Stimulated activated CD4-positive, alpha-beta T cell treated with anti-CD3 and anti-CD28 coated beads, Interleukin-4, amount 100 ng/mL, for 4 hours (primary cell): ENCODE results near the gene POLN.

Source experiments
- DNase-seq, 2 experiments: peaks; one replicate each; pipeline ENCODE4 v3.0.0-alpha.2; 2020

The POLN gene

GRCh38 chr4:2102045-2102883 is 139.7 kb downstream of the POLN start:
- no peak for DNase-seq

DNA sequence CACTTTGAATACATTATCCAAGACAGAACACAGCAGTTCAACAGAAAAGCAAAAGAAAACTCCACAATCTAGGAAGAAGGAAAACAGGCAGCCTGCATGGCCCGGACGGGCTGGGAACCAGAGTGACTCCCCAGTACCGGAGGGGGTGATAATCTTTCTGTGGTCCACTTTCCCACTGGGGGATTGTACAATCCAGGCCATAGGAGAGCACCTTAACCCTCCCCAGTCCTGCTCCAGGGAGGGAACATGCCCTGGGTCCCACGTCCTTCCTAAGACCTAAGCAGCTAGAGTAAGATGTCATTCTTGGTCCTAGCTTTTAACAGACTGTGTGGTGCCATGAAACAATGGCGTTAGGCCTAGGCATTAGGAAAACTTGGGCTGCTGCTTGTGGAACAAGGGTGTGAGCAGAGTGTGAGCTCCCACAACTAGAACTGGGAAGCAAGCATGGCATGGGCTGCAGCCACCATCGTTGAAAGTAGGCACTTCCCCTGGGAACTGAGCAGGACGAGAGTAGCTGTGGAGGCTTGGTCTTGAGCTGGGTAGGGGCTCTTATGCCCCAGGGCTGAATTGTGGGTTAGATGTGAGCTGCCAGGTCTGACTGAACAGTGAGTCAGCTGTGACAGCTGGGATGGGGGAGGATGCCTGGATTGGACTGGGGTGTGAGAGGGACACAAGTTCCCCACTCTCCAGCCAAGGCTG is 140.4 kb downstream of the POLN start:
- DNase-seq: no peak

GRCh38 chr4:2096073-2096609 is 145.8 kb downstream of the POLN start:
- no peak for DNase-seq

DNA sequence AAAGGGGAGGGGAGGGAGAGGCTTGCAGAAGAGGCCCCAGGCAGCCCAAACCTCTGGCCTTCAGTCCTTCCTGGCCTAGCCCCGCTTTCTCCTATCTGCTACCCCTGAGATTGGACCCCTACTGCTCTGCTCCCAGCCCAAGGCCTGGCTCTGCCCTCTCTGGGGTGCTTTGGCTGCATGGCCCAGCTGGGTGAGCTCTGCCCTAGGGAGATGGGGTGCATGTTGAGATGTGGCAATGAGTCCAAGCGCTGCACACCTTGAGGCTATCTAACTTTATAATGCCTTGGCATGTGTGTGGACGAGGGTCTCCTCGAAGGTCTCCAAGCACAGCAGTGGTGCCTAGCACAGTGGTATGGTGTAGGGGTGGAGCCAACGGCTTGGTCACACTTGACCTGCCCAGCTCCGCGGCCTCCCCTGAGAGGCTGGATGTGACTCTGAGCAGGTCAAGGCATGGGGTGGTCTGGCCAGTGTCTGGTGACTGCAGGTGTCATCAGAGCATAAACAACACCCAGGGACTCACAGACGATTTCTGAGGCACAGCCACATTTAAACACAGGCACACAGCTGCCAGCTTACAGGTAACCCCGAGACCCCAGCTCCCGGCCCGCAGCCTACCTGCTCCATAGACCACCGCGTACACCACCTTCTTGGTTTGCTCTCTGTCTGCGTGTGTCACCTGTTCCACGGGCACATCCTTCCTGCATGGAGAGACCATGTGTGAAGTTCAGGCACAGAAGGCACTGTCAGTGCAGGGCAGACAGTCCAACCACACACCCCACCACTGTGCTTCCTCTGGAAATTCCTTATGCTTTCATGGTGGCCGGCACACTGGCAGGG is 146.5 kb downstream of the POLN start:
- no peak for DNase-seq

GRCh38 chr4:2094545-2094944 is 147.4 kb downstream of the POLN start:
- DNase-seq: no peak

- DNase-seq: no peak
These were observed 148.7 kb downstream of the POLN start for GRCh38 chr4:2093265-2093664.

GRCh38 chr4:2092669-2093053 is 149.3 kb downstream of the POLN start:
- DNase-seq: no peak

DNA sequence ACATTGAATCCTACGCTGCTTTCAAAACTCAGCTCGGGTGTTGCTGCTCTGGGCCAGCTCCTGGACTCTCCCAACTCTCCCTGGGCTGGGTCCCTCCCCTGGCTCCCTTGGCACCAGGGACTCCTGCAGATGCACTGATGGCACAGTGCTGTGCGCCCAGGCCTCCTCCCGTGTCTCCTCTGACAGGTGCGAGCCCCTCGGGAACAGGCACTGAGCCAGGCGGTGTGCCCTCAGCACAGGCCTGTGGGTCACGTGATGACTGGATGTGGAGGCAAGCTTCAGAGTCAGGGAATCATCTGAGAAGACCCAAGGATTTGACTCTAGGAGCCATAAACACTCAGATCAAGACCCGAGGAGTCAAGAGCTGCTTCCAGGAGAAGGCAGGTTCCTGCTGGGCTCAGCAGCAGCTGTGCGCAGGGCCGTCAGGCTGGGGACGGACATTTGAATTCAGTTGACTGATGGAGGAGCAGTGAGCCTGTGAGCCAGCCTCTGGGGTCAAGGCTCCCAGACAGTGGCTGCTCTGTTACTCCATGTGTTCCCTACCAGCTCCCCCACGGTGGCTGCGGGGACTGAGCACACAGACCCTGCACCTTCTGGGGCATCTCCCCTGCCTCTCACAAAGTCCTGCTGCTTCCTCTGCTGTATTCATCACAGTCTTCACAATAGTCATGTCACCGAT is 149.8 kb downstream of the POLN start:
- DNase-seq: no peak

DNA sequence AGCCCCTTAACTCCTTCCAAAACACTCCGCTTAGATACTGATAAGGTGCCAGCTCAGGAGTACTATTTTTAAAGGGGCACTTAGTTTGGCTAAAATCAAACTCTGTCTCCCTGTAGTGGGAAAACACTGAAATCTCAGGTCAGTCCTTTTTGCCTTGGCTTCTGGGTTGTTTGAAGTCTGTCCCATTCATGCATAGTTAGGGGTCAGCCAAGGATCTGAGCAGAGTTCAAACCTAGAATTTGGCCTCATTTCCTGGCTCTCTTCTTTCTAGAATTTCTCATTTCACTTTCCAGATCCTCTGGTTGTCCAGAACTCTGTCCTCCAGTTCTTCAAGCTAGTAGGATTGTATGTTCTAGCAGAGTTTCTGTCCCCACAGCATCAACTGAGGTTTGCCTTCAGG is 151.3 kb downstream of the POLN start:
- no peak for DNase-seq

GRCh38 chr4:2089222-2089621 is 152.7 kb downstream of the POLN start:
- DNase-seq: no peak

- DNase-seq: no peak
These were observed 154.8 kb downstream of the POLN start for GRCh38 chr4:2087170-2087569.

DNA sequence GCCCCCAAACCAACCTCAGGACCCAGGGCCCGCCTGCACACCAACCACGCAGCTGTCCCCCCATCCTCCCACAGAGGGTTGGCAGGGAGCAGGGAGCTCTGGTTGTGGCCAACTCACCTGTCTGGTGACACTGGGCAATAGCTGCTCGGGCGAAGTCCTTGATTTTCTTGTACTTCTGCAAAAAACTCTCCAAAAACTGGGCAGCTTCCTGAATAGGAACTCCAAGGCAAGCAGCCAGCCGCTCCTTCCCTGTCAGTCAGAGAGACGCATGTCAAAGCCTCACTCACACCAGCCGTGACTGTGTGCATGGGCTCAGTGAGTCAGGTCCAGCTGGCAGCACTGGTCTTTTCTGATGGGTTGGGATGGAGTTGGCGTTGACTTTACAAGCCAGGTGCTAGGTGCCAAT is 156.4 kb downstream of the POLN start:
- no peak for DNase-seq

DNA sequence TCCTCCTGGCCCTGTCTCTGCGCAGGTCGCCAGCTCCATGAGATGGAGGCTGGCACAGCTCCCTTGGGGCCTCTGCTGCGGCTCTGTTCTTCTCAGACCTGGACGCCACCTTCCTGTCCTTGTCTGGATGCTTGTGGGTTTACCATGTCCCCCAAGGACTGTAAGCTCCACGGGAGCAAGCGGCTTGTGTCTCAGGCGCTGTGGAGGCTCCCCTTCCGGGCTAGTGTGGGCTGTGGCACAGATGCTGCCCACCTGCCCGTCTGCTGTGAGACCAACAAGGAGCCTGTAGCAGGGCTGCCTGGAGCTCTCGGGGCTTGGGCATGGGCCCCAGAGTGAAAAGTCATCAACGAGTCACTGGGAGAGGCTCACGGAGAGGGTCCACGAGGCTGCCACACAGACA is 157.6 kb downstream of the POLN start:
- no peak for DNase-seq

DNA sequence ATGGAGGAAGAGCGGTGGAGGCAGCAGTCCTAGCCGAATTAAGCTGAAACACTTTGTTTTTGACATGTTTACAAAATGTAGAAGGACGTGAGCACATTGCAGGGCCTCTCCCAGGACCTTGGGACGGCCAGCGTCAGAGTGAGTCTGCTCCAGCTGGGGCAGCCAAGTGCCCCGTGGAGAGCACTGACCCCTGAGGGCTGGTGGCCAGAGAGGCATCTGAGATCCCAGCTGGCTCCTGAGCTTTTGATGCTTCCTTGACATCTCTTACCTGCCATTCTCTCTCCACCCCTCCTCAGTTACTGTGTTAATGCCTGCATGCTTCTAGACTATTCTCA is 158.1 kb downstream of the POLN start:
- no peak for DNase-seq

GRCh38 chr4:2083116-2083825 is 158.7 kb downstream of the POLN start:
- no peak for DNase-seq

GRCh38 chr4:2082627-2083026 is 159.3 kb downstream of the POLN start:
- no peak for DNase-seq

- DNase-seq: no peak
These were observed 159.8 kb downstream of the POLN start for GRCh38 chr4:2082118-2082517.

DNA sequence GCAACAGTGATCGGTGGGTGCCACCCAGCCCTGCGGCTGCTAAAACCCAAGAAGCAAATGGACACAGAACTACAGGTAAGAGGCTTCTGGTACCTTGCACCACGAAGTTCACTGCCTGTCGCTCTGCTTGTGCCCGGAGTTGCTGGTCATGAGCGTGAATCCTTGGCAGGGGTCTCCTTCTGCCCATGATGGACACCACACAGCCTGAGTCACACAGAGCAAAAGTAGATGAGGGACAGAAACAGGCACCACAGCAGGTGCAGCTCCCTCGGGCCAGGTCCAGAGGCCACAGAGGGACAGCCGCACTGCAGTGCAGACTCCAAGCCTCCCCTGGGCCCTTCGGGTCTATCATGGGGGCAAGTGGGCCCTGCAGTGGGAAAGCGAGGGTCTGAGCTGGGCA is 160.4 kb downstream of the POLN start:
- no peak for DNase-seq

DNA sequence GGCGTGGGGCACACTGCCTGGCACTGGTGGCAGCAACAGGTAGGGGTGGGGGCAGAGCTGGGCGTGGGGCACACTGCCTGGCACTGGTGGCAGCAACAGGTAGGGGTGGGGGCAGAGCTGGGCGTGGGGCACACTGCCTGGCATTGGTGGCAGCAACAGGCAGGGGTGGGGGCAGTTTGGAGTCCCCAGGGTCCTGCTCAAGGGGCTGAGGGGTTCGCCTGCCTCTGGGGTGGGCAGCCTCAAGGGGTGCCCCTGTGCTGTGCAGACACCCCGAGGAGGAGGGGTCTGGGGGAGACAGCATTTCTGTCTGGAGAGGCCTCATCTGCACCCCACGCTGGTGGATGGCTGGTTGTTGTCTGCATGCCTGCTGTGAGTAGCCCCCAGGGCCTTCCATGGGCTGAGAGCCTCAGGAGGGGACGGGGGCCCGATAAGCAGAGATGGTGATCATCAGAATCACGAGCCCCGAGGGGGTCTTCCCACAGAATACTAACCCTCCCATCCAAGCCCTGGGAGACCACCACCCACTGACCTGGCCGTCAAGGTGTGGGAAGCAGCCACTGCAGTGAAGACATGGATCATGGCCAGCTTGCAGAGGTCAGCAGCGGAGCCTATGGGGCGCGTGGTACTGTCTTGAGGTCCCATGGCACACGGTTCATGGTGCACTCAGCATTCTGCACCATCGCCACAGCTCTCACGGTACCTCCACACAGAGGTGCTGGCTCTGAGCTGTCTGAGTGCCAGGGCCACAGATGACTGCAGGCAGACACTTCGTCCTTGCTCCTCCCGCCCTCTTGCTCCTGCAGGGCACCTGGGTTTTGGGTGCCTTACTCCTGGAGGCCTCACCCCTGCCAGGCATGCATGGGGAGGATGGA is 161.3 kb downstream of the POLN start:
- no peak for DNase-seq

- DNase-seq: no peak
These were observed 162.0 kb downstream of the POLN start for GRCh38 chr4:2079926-2080325.

GRCh38 chr4:2079006-2079405 is 162.9 kb downstream of the POLN start:
- DNase-seq: no peak
